GM23248 (cell line): ENCODE results near the gene PPP1R1B. TPM values are rescaled to one million over a fixed set of nuclear protein-coding genes. Genes with fewer than 3 reads are reported as not detected.

Experiments used
- DNase-seq: peaks from one replicate; pipeline ENCODE4 v3.0.0-alpha.2; 2015
- H2AFZ ChIP-seq: fragments of 200-600 bp; sonication (generic); 2 replicates; pipeline ENCODE4 v1.6.1; 2016; ENCODE audit warnings: antibody characterized with exemption
- H3F3A ChIP-seq: fragments of 200-600 bp; sonication (generic); 2 replicates; pipeline ENCODE4 v1.6.1; 2016; ENCODE audit warnings: mild to moderate bottlenecking, antibody characterized with exemption, mixed run types; ENCODE audit not compliant: insufficient read depth
- H3K27ac ChIP-seq: fragments of 200-600 bp; sonication (generic); 2 replicates; pipeline ENCODE4 v1.5.1; 2016; ENCODE audit warnings: mild to moderate bottlenecking
- H3K27me3 ChIP-seq: fragments of 200-600 bp; sonication (generic); replicated peaks from 2 replicates; pipeline ENCODE4 v1.6.1; 2016; ENCODE audit warnings: mild to moderate bottlenecking; ENCODE audit not compliant: insufficient read depth
- H3K36me3 ChIP-seq: fragments of 200-600 bp; sonication (generic); 2 replicates; pipeline ENCODE4 v1.6.1; 2016; ENCODE audit warnings: low read depth, mild to moderate bottlenecking
- H3K4me1 ChIP-seq: fragments of 200-600 bp; sonication (generic); 2 replicates; pipeline ENCODE4 v1.6.1; 2016; ENCODE audit warnings: mild to moderate bottlenecking; ENCODE audit not compliant: insufficient read depth
- H3K4me2 ChIP-seq: fragments of 200-600 bp; sonication (generic); one replicate; pipeline ENCODE4 v1.6.1; 2016; ENCODE audit warnings: mild to moderate bottlenecking; ENCODE audit not compliant: unreplicated experiment
- H3K4me3 ChIP-seq: fragments of 200-600 bp; sonication (generic); 2 replicates; pipeline ENCODE4 v1.5.1; 2016; ENCODE audit warnings: mild to moderate bottlenecking
- H3K79me2 ChIP-seq: fragments of 200-600 bp; sonication (generic); 2 replicates; pipeline ENCODE4 v1.6.1; 2016; ENCODE audit warnings: mild to moderate bottlenecking; ENCODE audit not compliant: insufficient read depth
- H3K9ac ChIP-seq: fragments of 200-600 bp; sonication (generic); 2 replicates; pipeline ENCODE4 v1.6.1; 2016; ENCODE audit warnings: mild to moderate bottlenecking
- H3K9me2 ChIP-seq: fragments of 200-600 bp; sonication (generic); 2 replicates; pipeline ENCODE4 v1.6.1; 2016; ENCODE audit warnings: mixed run types, mild to moderate bottlenecking, moderate library complexity; ENCODE audit not compliant: insufficient read depth
- H3K9me3 ChIP-seq: fragments of 200-600 bp; sonication (generic); one replicate; pipeline ENCODE4 v1.6.1; 2017; ENCODE audit warnings: low read depth
- H4K20me1 ChIP-seq: fragments of 200-600 bp; sonication (generic); 2 replicates; pipeline ENCODE4 v1.6.0; 2016; ENCODE audit not compliant: insufficient read depth
- EZH2 ChIP-seq: fragments of 200-600 bp; sonication (generic); IDR thresholded peaks from 2 replicates; pipeline ENCODE4 v1.6.1; 2018; ENCODE audit warnings: antibody characterized with exemption, mild to moderate bottlenecking; ENCODE audit not compliant: insufficient read depth, poor library complexity, severe bottlenecking
- EZH2phosphoT487 ChIP-seq: fragments of 200-600 bp; sonication (generic); IDR thresholded peaks from 2 replicates; pipeline ENCODE4 v1.6.1; 2018; ENCODE audit warnings: antibody characterized with exemption, moderate library complexity, mild to moderate bottlenecking, low read depth; ENCODE audit not compliant: insufficient read depth
- WGBS, 2 experiments: methylation state at CpG; one replicate each; pipeline ENCODE4 v1.1.6; 2015 to 2017; ENCODE audit warnings: low lambda C conversion rate in 2 of 2, low coverage in 1 of 2; ENCODE audit errors: missing lambda C conversion rate in 2 of 2; 5-methylcytosine and 5-hydroxymethylcytosine counted together
- in situ Hi-C: fragments of 300-500 bp; cut with MboI; formaldehyde crosslinking; loops from 2 replicates; pipeline ENCODE4 v1.15.0; 2020
- polyA plus RNA-seq: library from polyadenylated mRNA; unstranded; fragments of >200 nt; fragmentation: Nextera tagmentation; extraction: Ambion mirVana; gene quantifications from 2 replicates; pipeline ENCODE4 v1.2.1, GENCODE V29; 2016
- total RNA-seq: library from RNA; depleted of rRNA; stranded (reverse); fragments of >200 nt; shearing (Covaris generic); gene quantifications from 2 replicates; pipeline ENCODE4 v1.2.3, GENCODE V29; 2014

The PPP1R1B gene
- total and polyA plus RNA-seq, 2 experiments from 2014 or later, result not detected

DNA sequence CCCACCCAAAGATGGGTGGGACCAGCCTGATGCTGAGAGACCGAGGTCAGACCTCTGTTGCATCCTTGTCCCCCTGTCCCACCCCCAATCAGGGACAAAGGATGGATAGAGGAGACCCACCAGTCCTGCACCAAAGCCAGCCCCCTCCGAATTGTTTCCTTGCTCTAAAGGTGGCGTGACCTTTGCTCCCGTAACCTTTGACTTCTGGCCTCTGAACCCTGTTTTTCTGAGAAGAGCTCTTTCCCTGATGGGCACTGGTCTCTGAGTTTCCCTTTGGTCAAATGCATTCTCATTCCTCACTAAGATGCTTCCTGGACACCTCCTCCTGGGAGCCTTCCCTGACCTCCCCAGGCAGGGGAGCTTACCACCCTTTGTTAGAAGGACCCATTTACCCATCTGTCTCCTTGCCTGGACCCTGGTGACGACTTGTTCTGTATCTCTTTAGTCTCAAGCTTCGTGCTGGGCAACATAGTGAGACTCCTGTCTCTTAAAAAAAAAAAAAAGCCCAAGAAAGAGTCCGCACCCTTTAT is 13.8 kb upstream of the PPP1R1B start:
- TF ChIP-seq EZH2 (no peak), EZH2phosphoT487 (no peak)
- 66 to 69% methylated on average over 7 of the region's 7 CpGs for WGBS, 2 experiments
- Histone ChIP-seq H3K79me2 (no peaks in the 10 kb centered on the region), H3K4me2 (no peak overlapping the region), H3K9me3 (no peaks in the 10 kb centered on the region), H3K27ac (no peak overlapping the region), H2AFZ (no peak overlapping the region), H3K9me2 (no peaks in the 10 kb centered on the region), H4K20me1 (no peaks in the 10 kb centered on the region), H3K9ac (no peak overlapping the region), H3K4me1 (no peaks in the 10 kb centered on the region), H3K4me3 (no peak overlapping the region), H3F3A (no peaks in the 10 kb centered on the region), H3K27me3 (peaks cover 14% of the 10 kb centered on the region), H3K36me3 (no peaks in the 10 kb centered on the region)
- in situ Hi-C loops, result no loop called here
- no peak for DNase-seq

DNA sequence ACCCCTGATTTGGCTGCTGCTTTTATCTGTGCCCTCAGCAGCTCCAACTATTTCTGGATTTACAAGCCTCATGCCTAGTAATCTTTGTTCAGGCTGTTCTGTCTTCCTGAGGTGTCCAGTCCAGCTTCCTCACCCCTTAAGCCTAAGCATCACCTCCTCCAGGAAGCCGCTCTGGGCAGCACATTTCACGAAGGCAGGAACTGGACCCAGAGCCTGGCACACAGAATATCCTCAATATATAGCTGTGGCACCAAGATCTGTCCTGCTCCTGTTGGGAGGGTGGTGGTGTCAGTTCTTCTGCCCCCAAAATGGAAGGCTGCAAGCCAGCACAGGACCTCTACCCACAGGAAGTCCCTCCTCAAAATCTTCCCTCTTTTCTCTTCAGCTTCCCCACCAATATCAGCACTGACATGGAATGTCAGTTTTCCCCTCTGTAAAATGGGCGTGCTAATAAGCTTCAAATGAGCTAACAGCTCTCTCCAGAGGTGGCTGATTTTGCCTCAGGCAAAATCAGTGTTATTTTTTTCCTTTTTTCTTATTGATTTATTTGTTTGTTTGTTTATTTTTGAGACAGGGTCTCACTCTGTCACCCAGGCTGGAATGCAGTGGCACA is 12.1 kb upstream of the PPP1R1B start:
- Histone ChIP-seq H3K27ac (no peak overlapping the region), H4K20me1 (no peaks in the 10 kb centered on the region), H3K9me2 (no peaks in the 10 kb centered on the region), H3F3A (no peaks in the 10 kb centered on the region), H2AFZ (no peak overlapping the region), H3K4me1 (no peaks in the 10 kb centered on the region), H3K36me3 (no peaks in the 10 kb centered on the region), H3K9ac (no peak overlapping the region), H3K4me2 (no peak overlapping the region), H3K79me2 (no peaks in the 10 kb centered on the region), H3K9me3 (no peaks in the 10 kb centered on the region), H3K4me3 (no peak overlapping the region), H3K27me3 (peaks cover under 1% of the 10 kb centered on the region; the same call in 1 of the 2 replicates)
- no peak for DNase-seq
- in situ Hi-C loops, result no loop called here
- WGBS, 2 experiments, result 88 to 92% methylated on average over 3 of the region's 3 CpGs
- TF ChIP-seq EZH2phosphoT487 (no peak), EZH2 (no peak)

DNA sequence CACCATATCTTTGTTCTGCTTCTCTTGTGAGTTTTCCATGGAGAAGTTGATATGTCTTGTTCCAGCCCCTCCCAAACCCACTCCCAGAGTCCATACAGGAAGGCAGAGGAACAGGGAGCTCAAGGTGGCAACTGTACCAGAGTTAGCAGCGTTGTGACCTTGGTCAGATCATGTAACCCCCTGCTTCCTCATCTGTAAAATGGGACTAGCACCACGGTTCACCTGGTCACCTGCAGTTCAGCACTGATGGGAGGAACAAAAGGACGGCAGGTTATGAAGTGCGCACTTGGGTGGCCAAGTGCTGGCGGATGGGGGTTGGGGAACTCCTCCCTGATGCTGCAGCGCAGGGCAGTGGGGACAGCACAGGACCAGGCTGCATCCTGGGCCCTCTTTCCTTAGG is 11.3 kb upstream of the PPP1R1B start:
- Histone ChIP-seq H3K27me3 (no peaks in the 10 kb centered on the region; the same call in 1 of the 2 replicates), H3K4me3 (no peak overlapping the region), H3K4me1 (no peaks in the 10 kb centered on the region), H3K9ac (no peak overlapping the region), H4K20me1 (no peaks in the 10 kb centered on the region), H3K9me3 (no peaks in the 10 kb centered on the region), H3K36me3 (no peaks in the 10 kb centered on the region), H2AFZ (no peak overlapping the region), H3K4me2 (no peak overlapping the region), H3K79me2 (no peaks in the 10 kb centered on the region), H3K27ac (no peak overlapping the region), H3K9me2 (no peaks in the 10 kb centered on the region), H3F3A (no peaks in the 10 kb centered on the region)
- no peak for DNase-seq
- in situ Hi-C loops, result no loop called here
- 88 to 89% methylated on average over 6 of the region's 6 CpGs for WGBS, 2 experiments
- TF ChIP-seq EZH2, result no peak
- no peak for TF ChIP-seq EZH2phosphoT487

DNA sequence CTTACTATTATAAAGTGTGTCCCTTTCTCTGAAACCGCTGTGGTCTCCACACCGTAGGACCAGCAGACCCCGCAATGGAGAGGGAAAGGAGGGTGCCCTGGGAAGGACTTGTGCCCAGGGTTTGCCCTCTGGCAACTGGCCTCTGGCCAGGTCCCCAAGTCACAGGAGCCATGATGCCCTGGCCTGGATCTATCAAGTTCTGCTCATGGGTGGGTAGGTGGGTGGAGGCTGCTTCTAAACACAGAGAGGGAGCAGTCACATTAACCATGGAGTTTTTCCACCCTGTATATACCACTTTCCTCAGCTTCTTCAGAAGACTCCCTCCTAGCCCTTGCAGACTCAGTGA is 9.7 kb upstream of the PPP1R1B start:
- DNase-seq, result no peak
- Histone ChIP-seq H3K36me3 (no peaks in the 10 kb centered on the region), H3K79me2 (no peaks in the 10 kb centered on the region), H3K27me3 (no peaks in the 10 kb centered on the region; the same call in 1 of the 2 replicates), H3F3A (peaks cover under 1% of the 10 kb centered on the region; the same call in 1 of the 2 replicates), H4K20me1 (no peaks in the 10 kb centered on the region), H3K27ac (no peak overlapping the region), H3K4me1 (no peaks in the 10 kb centered on the region), H3K4me3 (no peak overlapping the region), H3K9ac (no peak overlapping the region), H2AFZ (no peak overlapping the region), H3K9me2 (no peaks in the 10 kb centered on the region), H3K9me3 (no peaks in the 10 kb centered on the region), H3K4me2 (peak overlapping the region; percentile 53)
- in situ Hi-C loops, result no loop called here
- 98 to 100% methylated on average over 3 of the region's 3 CpGs for WGBS, 2 experiments
- TF ChIP-seq EZH2phosphoT487 (no peak), EZH2 (no peak)
